ENCODE data around the gene PLIN3.
"Not testable (repeated sequence)": the region's sequence is repeated elsewhere in the genome, so short reads cannot be mapped to it uniquely, and the experiment has no call there.

Gene PLIN3

DNA sequence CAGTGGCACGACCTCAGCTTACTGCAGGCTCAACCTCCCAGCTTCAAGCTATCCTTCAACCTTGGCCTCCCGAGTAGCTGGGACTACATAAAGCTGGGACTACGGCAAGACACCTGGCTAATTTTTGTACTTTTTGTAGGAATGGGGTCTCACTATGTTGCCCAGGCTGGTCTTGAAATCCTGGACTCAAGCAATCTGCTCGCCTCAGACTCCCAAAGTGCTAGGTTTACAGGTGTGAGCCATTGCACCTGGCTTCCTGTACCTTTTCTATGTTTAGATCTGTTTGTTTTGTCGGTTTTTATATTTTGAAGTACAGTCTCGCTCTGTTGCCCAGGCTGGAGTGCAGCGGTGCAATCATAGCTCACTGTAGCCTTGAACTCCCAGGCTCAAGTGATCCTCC, 18.4 kb downstream of the PLIN3 start:
- in situ Hi-C loops (cut with HindIII; ENCODE audit: low sequenced_read_pairs), result no loop called here

DNA sequence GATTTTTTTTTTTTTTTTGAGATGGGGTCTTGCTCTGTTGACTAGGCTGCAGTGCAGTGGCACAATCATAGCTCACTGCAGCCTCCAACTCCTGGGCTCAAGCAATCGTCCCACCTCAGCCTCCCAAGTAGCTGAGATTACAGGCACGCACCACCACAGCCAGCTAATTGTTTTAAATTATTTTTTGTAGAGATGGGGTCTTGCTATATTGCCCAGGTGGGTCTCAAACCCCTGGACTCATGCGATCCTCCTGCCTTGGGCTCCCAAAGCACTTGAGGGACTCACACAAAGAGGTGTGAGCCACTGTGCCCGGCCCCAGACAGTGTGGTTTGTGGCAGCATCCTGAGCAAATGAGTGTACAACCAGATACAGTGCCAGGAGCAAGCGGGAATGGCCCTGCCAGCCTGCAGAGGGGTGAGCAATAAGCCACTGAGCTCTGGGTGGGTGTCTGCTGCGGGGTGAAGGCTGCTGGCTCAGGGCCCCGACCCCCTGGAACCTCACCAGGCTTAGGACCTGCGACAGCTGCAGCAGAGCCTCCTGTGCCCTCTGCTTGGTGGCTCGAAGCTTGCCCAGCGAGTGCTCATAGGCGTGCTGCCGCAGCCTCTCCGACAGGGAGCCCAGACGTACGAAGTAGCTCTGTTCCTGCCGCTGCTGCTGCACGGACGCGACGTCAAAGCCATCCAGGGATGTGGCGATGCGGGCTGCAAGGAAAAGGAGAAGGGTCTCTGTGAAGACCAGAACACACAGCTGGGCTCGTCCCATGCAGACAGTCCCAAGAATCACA, 20.1 kb downstream of the PLIN3 start:
- in situ Hi-C loops (cut with HindIII; ENCODE audit: low sequenced_read_pairs), result no loop called here

- in situ Hi-C loops (cut with HindIII; ENCODE audit: low sequenced_read_pairs), result not testable (repeated sequence)
These were observed 21.5 kb downstream of the PLIN3 start for GRCh38 chr19:4845975-4846374.

DNA sequence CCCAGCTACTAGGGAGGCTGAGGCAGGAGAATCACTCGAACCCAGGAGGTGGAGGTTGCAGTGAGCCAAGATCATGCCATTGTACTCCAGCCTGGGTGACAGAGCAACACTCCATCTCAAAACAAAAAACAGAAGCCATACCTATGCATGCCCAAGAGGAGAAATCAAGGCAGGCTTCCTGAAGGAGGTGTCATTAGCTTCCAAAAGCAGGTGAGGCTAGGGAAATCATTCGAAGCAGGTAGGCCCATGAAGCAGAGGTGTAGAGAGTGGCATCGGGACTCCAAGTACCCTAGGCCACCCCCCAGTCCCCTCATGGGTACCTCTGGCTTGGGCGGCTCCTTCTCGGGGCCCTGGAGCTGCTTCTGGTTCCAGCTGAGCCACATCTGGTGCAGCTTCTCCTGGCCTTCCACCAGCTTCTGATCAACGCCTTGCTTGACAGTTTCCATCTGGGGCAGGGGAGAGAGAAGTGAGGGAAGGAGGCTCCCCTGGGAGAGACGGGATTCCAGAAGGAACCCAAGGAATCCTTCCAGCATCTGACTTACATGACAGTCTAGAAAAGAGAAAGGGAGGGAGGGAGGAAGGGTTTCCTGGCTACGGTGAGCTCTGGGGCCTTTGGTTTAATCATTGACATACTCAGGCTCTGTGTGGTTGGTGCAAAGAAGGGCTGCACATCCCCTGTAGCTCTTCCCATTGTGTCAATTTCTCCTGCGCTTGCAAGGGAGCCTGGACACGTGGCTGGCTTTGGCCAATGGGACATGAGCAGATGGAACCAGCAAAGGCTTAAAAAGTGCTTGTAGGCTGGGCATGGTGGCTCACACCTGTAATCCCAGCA, 22.9 kb downstream of the PLIN3 start:
- in situ Hi-C loops (cut with HindIII; ENCODE audit: low sequenced_read_pairs), result no loop called here

- in situ Hi-C loops (cut with HindIII; ENCODE audit: low sequenced_read_pairs), result no loop called here
These were observed 23.9 kb downstream of the PLIN3 start for GRCh38 chr19:4843647-4843965.

- in situ Hi-C loops (cut with HindIII; ENCODE audit: low sequenced_read_pairs), result no loop called here
These were observed 28.3 kb downstream of the PLIN3 start for GRCh38 chr19:4839192-4839591.

DNA sequence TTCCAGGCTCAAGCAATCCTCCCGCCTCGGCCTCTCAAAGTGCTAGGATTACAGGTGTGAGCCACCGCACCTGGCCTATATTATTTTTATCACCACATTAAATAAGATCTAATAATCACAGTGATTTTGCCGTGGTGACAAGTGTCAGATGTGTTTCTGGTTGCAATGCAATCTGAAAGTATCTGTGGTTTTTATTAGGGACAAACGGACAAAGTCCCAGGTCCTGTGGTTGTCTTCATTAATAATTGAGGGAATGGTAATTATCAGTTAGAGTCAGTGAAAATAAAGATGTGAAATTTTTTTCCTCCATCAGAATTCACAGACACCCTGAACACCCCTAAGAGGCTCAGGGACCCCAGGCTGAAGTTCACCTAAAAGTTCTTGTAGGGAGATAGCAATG, 34.7 kb downstream of the PLIN3 start:
- in situ Hi-C loops (cut with HindIII; ENCODE audit: low sequenced_read_pairs), result no loop called here

DNA sequence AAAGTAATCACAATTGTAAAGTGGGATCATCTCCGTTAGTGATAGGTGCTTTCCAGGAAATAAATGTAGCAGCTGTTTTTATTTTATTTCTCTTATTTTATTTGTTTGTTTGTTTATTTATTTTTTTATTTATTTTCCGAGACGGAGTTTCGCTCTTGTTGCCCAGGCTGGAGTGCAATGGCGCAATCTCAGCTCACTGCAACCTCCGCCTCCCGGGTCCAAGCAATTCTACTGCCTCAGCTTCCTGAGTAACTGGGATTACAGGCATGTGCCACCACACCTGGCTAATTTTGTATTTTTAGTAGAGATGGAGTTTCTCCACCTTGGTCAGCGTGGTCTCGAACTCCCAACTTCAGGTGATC, 35.5 kb downstream of the PLIN3 start:
- in situ Hi-C loops (cut with HindIII; ENCODE audit: low sequenced_read_pairs), result not testable (repeated sequence)

- in situ Hi-C loops (cut with HindIII; ENCODE audit: low sequenced_read_pairs), result no loop called here
These were observed 36.0 kb downstream of the PLIN3 start, which contains the start of gene TICAM1 for GRCh38 chr19:4831304-4831978. Gene TICAM1, minus strand, starts transcription at chr19:4831712. Its CDS starts 13,335 bp downstream, at chr19:4818377.

DNA sequence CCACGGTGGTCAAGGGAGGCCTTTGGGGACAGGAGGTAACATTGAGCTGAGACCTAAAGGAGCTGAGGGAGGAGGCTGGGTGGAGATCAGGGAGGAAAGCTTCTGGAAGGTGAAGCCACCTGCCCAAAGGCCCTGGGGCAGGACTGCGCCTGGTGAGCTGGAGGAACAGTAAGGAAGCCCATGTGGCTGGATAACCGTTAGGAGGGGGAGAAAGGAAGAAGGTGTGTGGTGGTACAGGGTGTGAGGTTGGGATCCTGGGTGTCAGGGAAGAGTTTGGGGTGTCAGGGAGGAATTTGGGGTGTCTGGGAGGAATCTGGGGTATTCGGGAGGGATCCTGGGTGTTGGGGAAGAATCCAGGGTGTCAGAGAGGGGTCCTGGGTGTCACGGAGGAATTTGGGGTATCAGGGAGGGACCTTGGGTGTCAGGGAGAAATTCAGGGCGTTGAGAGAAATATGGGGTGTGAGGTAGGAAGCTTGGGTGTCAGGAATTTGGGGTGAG, 36.6 kb downstream of the PLIN3 start:
- in situ Hi-C loops (cut with HindIII; ENCODE audit: low sequenced_read_pairs), result no loop called here

- in situ Hi-C loops (cut with HindIII; ENCODE audit: low sequenced_read_pairs), result no loop called here
These were observed 37.1 kb downstream of the PLIN3 start for GRCh38 chr19:4830332-4830731.

DNA sequence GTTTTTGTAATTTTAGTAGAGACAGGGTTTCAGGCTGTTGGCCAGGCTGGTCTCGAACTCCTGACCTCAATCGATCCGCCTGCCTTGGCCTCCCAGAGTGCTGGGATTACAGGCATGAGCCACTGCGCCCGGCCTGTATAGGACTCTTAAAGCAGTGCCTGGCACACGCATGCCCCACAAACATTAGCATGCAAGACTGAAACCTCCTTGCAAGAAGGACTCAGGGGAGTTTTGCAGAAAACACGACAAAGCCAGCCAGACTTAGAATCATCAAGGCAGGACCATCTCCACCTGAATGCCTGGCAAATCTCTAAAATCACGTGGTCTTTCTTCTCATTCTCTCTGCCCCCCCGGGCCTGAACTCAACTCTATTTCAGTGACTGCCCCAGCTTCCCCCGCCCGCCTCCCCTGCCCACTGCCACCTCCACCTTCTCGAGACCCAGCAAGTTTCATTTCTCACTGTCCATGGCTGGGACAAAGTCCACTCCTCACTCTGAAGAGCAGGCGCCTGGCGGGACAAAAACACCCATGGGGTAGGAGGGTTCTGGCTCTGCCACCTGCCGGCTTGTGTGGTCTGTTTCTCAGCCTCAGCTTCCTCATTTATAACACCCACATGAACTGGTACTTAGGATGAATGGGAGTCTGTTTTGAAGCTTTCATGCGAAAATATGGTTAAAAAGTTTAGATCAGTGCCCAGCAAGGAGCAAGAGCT, 38.3 kb downstream of the PLIN3 start:
- in situ Hi-C loops (cut with HindIII; ENCODE audit: low sequenced_read_pairs), result no loop called here

GRCh38 chr19:4823577-4823976, 43.9 kb downstream of the PLIN3 start:
- in situ Hi-C loops (cut with HindIII; ENCODE audit: low sequenced_read_pairs), result no loop called here

DNA sequence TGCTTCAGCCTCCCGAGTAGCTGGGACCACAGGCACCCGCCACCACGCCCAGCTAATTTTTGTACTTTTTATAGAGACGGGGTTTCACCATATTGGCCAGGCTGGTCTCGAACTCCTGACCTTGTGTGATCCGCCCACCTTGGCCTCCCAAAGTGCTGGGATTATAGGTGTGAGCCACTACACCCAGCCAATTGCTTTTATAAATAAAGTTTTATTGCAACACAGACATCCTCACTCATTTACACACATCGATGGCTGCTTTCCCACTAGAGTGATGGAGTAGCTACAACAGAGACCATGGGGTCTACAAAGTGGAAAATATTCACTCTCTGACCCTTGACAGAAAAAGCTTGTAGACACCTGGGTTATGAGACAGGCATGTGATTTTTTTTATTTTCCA, 45.1 kb downstream of the PLIN3 start:
- in situ Hi-C loops (cut with HindIII; ENCODE audit: low sequenced_read_pairs), result not testable (repeated sequence)

DNA sequence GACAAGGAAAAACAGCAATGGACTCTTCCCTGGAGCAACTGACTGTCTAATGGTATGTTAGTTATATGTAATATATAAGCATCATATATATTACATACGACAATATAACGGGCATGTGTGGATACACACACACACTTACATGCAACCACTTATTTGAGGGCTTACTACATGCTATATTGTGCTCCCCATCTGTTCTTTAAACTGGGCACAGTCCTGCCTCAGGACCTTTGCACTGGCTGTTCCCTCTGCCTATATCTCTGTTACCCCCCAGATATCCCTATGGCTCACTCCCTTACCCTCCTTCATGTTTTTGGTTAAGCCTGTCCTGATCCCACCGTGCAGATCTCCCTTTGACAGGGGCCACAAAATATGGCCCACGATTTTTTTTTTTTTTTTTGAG, 46.2 kb downstream of the PLIN3 start:
- in situ Hi-C loops (cut with HindIII; ENCODE audit: low sequenced_read_pairs), result no loop called here

- in situ Hi-C loops (cut with HindIII; ENCODE audit: low sequenced_read_pairs), result no loop called here
These were observed 49.8 kb downstream of the PLIN3 start for GRCh38 chr19:4817467-4818277.

- in situ Hi-C loops (cut with HindIII; ENCODE audit: low sequenced_read_pairs), result no loop called here
These were observed 50.6 kb downstream of the PLIN3 start for GRCh38 chr19:4816950-4817278.

DNA sequence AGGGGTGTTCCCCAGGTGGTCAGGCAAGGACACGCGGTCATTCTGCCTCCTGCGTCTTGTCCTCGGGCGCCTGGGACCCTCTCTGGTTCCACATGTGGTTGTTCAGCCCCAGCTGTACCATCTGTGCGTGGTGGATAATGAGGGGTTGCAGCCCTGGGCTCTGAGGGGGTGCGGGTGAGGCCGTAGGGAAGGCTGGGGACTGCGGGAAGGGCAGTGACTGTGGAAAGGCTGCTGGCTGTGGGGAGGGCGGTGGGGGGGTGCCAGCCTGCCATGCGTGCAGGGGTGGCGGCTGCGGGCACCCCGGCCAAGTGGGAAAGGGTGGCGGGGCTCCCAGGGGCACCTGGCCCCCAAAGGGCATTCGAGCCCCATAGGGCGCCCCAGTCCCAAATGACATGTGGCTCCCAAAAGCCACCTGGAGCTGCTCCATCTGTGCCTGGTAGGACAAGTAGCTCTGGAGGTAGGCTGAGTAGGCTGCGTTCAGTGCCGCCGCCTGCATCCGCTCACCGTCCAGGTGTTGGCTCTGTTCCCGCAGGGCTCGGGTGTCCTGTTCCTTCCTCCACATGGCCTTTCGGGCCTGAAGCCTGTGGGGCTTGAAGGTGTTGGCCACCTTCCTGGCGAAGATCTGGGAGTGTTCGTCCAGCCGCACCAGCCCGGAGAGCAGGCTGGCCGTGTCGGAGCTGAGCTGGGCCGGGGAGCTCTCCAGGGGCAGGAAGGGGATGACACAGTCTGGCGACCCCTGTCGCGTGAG, 51.1 kb downstream of the PLIN3 start:
- in situ Hi-C loops (cut with HindIII; ENCODE audit: low sequenced_read_pairs), result no loop called here

GRCh38 chr19:4815426-4816201, 51.9 kb downstream of the PLIN3 start:
- in situ Hi-C loops (cut with HindIII; ENCODE audit: low sequenced_read_pairs), result no loop called here
